Measurements from ENCODE around the gene DLGAP4. TPM values are rescaled to one million over a fixed set of nuclear protein-coding genes. Genes with fewer than 3 reads are reported as not detected.
A peak's percentile ranks its signal among the peaks of the same experiment; 100 is the strongest.

The DLGAP4 gene
- total and polyA plus RNA-seq, 9 of the 15 experiments (the other 6 are each of a cell fraction or from before 2014, with no cell fraction given) = 0.31 to 34.1 (median 4.5) TPM

DNA sequence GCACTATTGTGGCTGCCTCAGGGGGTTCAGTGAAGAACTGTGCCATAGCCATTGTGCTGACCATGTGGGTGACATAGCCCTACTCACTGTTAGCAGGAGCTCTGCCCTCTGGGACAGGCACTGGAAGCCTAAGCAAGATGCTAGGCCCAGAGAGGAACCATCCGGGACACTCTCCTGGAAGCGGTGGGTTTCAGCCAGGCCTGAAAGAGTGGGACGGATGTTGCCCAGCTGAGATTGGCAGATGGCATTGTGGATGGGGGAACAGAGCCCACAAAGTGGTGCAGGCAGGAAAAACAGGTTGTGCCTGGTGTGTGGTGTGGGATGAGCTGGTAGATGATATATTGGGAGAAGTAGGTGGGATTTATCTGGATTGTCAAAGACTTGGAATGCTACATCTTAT, 40.1 kb downstream of the DLGAP4 start:
- H3K9ac ChIP-seq (ENCODE audit: insufficient read depth in 1 of 2, low read depth in 2 of 2, low read length in 2 of 2) = no peak overlapping the region
- peaks cover 13 to 43% of the 10 kb centered on the region in 2 experiments; a peak in 4 of 5 replicates for H3K27me3 ChIP-seq (ENCODE audit: control insufficient read depth in 2 of 2, insufficient read depth in 2 of 2, low read length in 2 of 2)
- POLR2A ChIA-PET = no interaction called here
- no peaks in the 10 kb centered on the region for H3K79me2 ChIP-seq (ENCODE audit: control insufficient read depth, insufficient read depth, low read length)
- CTCF ChIA-PET (ENCODE audit: low intra/inter-chr PET ratio) = no interaction called here
- peaks cover 14% of the 10 kb centered on the region; the same call in 1 of the 2 replicates for H4K20me1 ChIP-seq (replicated peaks; ENCODE audit: control insufficient read depth, insufficient read depth, low read length)
- ATAC-seq (no peak), FAIRE-seq (no peak), DNase-seq (ENCODE audit: extremely low read depth in 1 of 4, low spot score in 3 of 4) (no peak)
- WGBS (ENCODE audit: insufficient coverage, low coverage, missing lambda C conversion rate) = 4% methylated on average over 3 of the region's 3 CpGs
- no peak for TF ChIP-seq CCNT2 (IDR thresholded peaks at IDR 0.05; ENCODE audit: borderline replicate concordance, extremely low read depth, insufficient read length, low read depth, low read length)
- BruUV-seq (replicated peaks) = no TSS peak
- no peak overlapping the region for H3K4me2 ChIP-seq (ENCODE audit: insufficient read depth, low read length)
- no peak overlapping the region for H2AFZ ChIP-seq (ENCODE audit: low read depth, low read length)
- in situ Hi-C loops (cut with MboI) (no loop called here), intact Hi-C loops (cut with micrococcal nuclease) (no loop called here)
- no peak overlapping the region for H3K4me3 ChIP-seq
- H3K27ac ChIP-seq (ENCODE audit: extremely low read depth, low read depth, low read length) = no peak overlapping the region
- no peaks in the 10 kb centered on the region for H3K36me3 ChIP-seq (ENCODE audit: control insufficient read depth, insufficient read depth, low read length)
- no peaks in the 10 kb centered on the region for H3K9me3 ChIP-seq (replicated peaks; ENCODE audit: control insufficient read depth, insufficient read depth, low read depth, low read length)
- H3K9me1 ChIP-seq (ENCODE audit: control insufficient read depth, insufficient read depth, low read length) = peaks cover 4% of the 10 kb centered on the region
- peaks cover 0 to 4% of the 10 kb centered on the region in 2 experiments; a peak in 1 of 5 replicates for H3K4me1 ChIP-seq (replicated peaks in 1 of 2; ENCODE audit: control insufficient read depth in 2 of 2, insufficient read depth in 2 of 2, low read length in 2 of 2)

DNA sequence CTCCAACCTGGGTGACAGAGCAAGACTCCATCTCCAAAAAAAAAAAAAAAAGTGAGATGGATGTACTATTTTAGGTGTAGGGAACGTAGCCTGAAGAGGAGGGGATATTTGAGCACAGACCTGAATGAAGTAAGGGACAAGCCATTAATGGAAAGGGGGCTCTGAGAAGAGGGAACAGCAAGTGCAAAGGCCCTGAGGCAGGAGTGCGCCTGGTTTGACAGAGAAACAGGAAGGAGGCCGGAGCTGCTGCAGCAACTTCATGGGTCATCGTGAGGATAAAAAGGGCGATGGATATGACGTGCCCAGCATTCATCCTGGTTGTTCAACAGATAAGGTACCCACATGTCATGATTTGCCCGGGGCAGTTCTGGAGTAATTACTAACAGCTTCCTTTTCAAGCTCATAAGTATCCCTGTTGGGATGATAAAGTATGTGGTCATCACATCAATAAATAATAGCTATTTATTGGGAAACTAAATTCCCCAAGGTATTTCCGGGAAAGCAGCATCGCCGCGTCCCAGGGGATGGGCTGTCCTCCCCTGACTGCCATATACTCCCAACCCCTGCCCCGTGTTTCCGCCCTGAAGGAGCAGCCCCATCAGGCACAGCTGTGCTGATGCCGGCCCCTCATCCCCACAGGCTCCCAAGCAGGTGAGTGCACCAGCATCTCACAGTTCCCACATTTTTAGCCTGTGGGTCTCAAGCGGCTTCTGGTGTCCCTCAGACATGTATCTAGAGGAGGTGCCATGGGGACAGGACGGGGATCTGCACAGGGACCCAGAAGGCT, 43.4 kb downstream of the DLGAP4 start:
- Histone ChIP-seq H3K4me3 (no peak overlapping the region), H3K9me3 (replicated peaks; ENCODE audit: control insufficient read depth, insufficient read depth, low read depth, low read length) (no peaks in the 10 kb centered on the region), H3K4me1 (replicated peaks in 1 of 2; ENCODE audit: control insufficient read depth in 2 of 2, insufficient read depth in 2 of 2, low read length in 2 of 2) (peaks cover 0 to 3% of the 10 kb centered on the region in 2 experiments; a peak in 2 of 5 replicates), H3K4me2 (ENCODE audit: insufficient read depth, low read length) (no peak overlapping the region), H3K79me2 (ENCODE audit: control insufficient read depth, insufficient read depth, low read length) (no peaks in the 10 kb centered on the region), H3K27me3 (ENCODE audit: control insufficient read depth in 2 of 2, insufficient read depth in 2 of 2, low read length in 2 of 2) (peaks cover 16 to 55% of the 10 kb centered on the region in 2 experiments; a peak in 4 of 5 replicates), H3K36me3 (ENCODE audit: control insufficient read depth, insufficient read depth, low read length) (no peaks in the 10 kb centered on the region), H3K9me1 (ENCODE audit: control insufficient read depth, insufficient read depth, low read length) (no peaks in the 10 kb centered on the region), H3K9ac (ENCODE audit: insufficient read depth in 1 of 2, low read depth in 2 of 2, low read length in 2 of 2) (no peak overlapping the region), H2AFZ (ENCODE audit: low read depth, low read length) (no peak overlapping the region), H4K20me1 (replicated peaks; ENCODE audit: control insufficient read depth, insufficient read depth, low read length) (peaks cover 3% of the 10 kb centered on the region; the same call in 1 of the 2 replicates), H3K27ac (ENCODE audit: extremely low read depth, low read depth, low read length) (no peak overlapping the region)
- CTCF ChIA-PET (ENCODE audit: low intra/inter-chr PET ratio) = no interaction called here
- intact Hi-C loops (cut with micrococcal nuclease) = no loop called here
- no peak for DNase-seq (ENCODE audit: extremely low read depth in 1 of 4, low spot score in 3 of 4)
- POLR2A ChIA-PET = interaction anchor here (0.7 to 1.1 kb wide), 2 partner anchors 19 to 28 kb away, joined by 3 read pairs; no protein-coding TSS in a partner anchor
- no peak for FAIRE-seq
- in situ Hi-C loops (cut with MboI) = no loop called here
- TF ChIP-seq RHOXF2B (CRISPR knock-in tag; conservative IDR thresholded peaks at IDR 0.05) (no peak), C11orf30 (IDR thresholded peaks at IDR 0.05; ENCODE audit: low read depth) (no peak), SMARCA4 (IDR thresholded peaks at IDR 0.05) (no peak), HSF4 (CRISPR knock-in tag; IDR thresholded peaks at IDR 0.05; ENCODE audit: borderline replicate concordance) (no peak), ZKSCAN1 (IDR thresholded peaks at IDR 0.05; ENCODE audit: low read depth, low read length) (no peak), RBM25 (IDR thresholded peaks at IDR 0.05; ENCODE audit: low read depth, low read length, severe bottlenecking) (peak; percentile 77)
- TF ChIP-seq, protein P1, sequence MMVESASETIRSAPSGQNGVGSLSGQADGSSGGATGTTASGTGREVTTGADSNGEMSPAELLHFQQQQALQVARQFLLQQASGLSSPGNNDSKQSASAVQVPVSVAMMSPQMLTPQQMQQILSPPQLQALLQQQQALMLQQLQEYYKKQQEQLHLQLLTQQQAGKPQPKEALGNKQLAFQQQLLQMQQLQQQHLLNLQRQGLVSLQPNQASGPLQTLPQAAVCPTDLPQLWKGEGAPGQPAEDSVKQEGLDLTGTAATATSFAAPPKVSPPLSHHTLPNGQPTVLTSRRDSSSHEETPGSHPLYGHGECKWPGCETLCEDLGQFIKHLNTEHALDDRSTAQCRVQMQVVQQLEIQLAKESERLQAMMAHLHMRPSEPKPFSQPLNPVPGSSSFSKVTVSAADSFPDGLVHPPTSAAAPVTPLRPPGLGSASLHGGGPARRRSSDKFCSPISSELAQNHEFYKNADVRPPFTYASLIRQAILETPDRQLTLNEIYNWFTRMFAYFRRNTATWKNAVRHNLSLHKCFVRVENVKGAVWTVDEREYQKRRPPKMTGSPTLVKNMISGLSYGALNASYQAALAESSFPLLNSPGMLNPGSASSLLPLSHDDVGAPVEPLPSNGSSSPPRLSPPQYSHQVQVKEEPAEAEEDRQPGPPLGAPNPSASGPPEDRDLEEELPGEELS (CRISPR knock-in tag; IDR thresholded peaks at IDR 0.05; ENCODE audit: borderline replicate concordance) = no peak
- BruUV-seq (replicated peaks) = no TSS peak
- ATAC-seq = no peak
- 5% methylated on average over 16 of the region's 16 CpGs for WGBS (ENCODE audit: insufficient coverage, low coverage, missing lambda C conversion rate)

All from K562 (cell line).